22Rv1 (cell line): ENCODE measurements around the gene POPDC3.

Source experiments
- H3K27ac ChIP-seq: fragments of 450-650 bp; 2 replicates; pipeline ENCODE4 v1.5.1; 2017
- CTCF ChIP-seq: fragments of 450-650 bp; IDR thresholded peaks from 2 replicates; pipeline ENCODE4 v1.5.1; 2017; ENCODE audit warnings: mild to moderate bottlenecking
- ZFX ChIP-seq: fragments of 450-650 bp; IDR thresholded peaks from 2 replicates; pipeline ENCODE4 v1.6.1; 2017; ENCODE audit warnings: antibody characterized with exemption, borderline replicate concordance

POPDC3 gene

GRCh38 chr6:105108631-105109262 is 71.1 kb downstream of the POPDC3 start:
- H3K27ac ChIP-seq, result no peak overlapping the region
- no peak for TF ChIP-seq CTCF
- no peak for TF ChIP-seq ZFX
